OCI-M2 (cell line): ENCODE results near the gene HDAC9.

Source experiments
- DNase-seq: peaks from one replicate; lab custom pipeline; 2025; ENCODE audit not compliant: unreplicated experiment; lab: John Stamatoyannopoulos, UW

Gene HDAC9

GRCh38 chr7:18653381-18654155 lies 158.0 kb downstream of the HDAC9 start:
- DNase-seq: no peak

- no peak for DNase-seq
These were observed 159.2 kb downstream of the HDAC9 start for GRCh38 chr7:18654709-18655108.

GRCh38 chr7:18655506-18655905 lies 160.0 kb downstream of the HDAC9 start:
- DNase-seq: no peak

GRCh38 chr7:18655912-18656311 lies 160.4 kb downstream of the HDAC9 start:
- DNase-seq: no peak

GRCh38 chr7:18656362-18656761 lies 160.8 kb downstream of the HDAC9 start:
- DNase-seq: no peak

- no peak for DNase-seq
These were observed 164.2 kb downstream of the HDAC9 start for GRCh38 chr7:18659746-18660145.

- no peak for DNase-seq
These were observed 167.8 kb downstream of the HDAC9 start for GRCh38 chr7:18663321-18663720.

GRCh38 chr7:18666107-18666728 lies 170.7 kb downstream of the HDAC9 start:
- peak; percentile 30 for DNase-seq

- DNase-seq: no peak
These were observed 171.9 kb downstream of the HDAC9 start for GRCh38 chr7:18667466-18667865.

- no peak for DNase-seq
These were observed 175.6 kb downstream of the HDAC9 start for GRCh38 chr7:18671176-18671575.

- DNase-seq: no peak
These were observed 180.0 kb downstream of the HDAC9 start for GRCh38 chr7:18675579-18675978.

GRCh38 chr7:18679261-18679660 lies 183.7 kb downstream of the HDAC9 start:
- DNase-seq: no peak

GRCh38 chr7:18680576-18680975 lies 185.0 kb downstream of the HDAC9 start:
- no peak for DNase-seq

- DNase-seq: no peak
These were observed 189.4 kb downstream of the HDAC9 start for GRCh38 chr7:18684916-18685315.

- no peak for DNase-seq
These were observed 190.4 kb downstream of the HDAC9 start for GRCh38 chr7:18685971-18686370.

GRCh38 chr7:18689551-18689950 lies 194.0 kb downstream of the HDAC9 start:
- DNase-seq: no peak

- no peak for DNase-seq
These were observed 197.9 kb downstream of the HDAC9 start for GRCh38 chr7:18693406-18693805.

GRCh38 chr7:18693816-18694215 lies 198.3 kb downstream of the HDAC9 start:
- DNase-seq: no peak

GRCh38 chr7:18694484-18694883 lies 198.9 kb downstream of the HDAC9 start:
- no peak for DNase-seq

GRCh38 chr7:18694911-18695310 lies 199.4 kb downstream of the HDAC9 start:
- no peak for DNase-seq

- DNase-seq: no peak
These were observed 202.7 kb downstream of the HDAC9 start for GRCh38 chr7:18698258-18698734.

- no peak for DNase-seq
These were observed 204.6 kb downstream of the HDAC9 start for GRCh38 chr7:18700147-18700546.
